ENCODE measurements around the gene ST7.
A peak's percentile ranks its signal among the peaks of the same experiment; 100 is the strongest.
"Not testable (repeated sequence)": the region's sequence is repeated elsewhere in the genome, so short reads cannot be mapped to it uniquely, and the experiment has no call there.

The ST7 gene

DNA sequence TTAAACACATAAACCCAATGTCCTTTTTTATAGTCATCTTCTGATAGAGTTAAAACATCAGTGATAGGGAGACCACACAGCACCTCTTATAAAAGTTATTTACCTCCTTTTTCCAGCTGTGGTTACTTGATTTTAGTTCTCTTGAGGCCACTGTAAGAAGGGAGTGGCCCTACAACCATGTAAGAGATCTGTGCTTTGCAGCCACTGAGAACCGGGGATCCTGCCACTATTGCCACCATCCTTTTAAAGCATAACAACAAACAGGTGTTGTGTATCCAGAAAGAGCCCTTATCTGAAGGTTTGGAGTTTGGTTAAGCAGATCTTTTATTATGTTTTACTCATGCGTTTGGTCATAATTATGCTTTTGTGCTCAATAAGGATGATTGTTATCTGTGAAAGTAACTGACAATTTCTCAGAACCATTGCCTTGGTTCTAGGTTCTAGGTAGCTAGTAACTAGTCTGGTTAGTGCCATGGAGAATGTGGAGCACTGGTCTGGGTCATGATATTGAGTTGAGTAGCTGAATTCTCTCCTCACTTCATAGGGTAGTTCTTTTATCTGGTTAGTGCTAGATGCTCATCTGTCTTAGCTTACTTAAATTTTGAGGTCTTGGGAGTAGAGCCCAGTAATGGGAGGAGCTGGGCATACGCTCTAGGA lies 56.5 kb downstream of the ST7 start:
- DNase-seq (ENCODE audit: low spot score) = no peak

DNA sequence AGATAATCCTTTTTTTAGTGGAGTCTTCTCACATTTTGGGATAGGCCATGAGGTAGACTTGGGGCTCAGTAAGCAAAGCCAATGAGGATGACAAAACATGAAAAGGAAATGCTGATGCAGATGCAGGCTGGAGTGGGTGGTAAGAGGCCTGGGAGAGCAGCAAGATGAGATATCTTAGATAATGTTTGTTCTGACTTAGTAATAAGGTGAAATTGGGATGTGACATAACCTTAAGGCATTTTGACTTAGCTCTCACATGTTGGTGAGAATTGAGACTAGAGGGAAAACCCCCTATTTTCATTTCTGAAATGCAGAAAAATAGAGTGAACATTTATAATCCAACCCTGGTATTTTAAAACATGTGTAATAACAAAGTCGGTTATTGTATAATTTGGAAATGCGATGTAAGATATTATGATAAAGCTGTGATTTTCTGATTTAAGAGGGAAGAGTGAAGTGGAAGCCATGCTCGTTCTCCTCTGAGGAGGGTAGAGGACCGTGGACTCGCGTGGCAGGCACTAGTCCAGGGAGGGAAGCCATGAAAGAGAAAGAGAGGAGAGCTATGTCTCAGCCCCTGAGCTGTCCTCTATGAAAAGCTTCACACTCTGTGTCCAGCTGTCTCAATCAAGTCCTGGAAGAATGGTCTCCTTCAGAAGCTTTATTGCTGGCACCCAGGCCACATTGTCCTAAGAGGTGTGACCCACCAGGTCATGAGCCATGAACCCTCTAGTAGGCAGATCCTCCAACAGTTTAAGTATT lies 57.3 kb downstream of the ST7 start:
- no peak for DNase-seq (ENCODE audit: low spot score)

DNA sequence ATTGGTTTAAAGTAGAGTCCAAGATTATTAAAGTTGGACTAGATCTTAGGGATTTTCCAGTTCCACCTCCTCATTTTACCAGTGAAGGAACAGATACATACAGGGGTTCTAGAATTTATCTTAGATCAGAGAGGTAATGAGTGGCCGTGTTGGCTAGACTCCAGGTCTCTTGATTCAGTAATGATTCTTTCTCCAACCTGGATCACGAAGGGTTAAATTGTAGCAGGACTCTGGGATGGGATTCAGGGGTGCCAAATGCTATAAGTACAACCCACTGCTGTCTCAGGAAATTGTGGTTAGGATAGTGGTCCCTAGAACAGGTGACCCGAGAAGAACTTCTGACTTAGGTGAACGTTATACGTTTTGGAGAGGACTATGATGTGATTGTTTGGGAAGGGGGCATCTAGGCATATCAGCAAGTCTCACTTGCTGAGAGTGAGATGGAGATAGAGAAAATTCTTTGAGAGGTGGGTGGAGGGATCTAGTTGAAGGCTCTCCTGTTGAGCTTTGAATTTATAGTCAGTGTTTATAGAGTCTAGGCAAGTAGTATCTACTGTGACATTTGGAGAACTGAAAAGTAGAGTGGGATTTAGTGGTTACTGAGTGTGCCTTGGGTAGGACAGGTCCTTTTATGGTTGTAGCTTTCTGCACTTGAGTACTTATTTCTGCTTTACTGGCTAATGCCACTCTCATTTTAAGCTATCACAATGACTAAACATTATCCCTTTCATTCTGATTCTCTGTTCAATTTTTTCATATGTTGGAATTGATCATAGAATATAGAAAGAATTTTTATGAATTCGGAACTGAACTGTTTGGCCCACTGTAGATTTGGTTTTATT lies 58.3 kb downstream of the ST7 start:
- DNase-seq (ENCODE audit: low spot score) = no peak

DNA sequence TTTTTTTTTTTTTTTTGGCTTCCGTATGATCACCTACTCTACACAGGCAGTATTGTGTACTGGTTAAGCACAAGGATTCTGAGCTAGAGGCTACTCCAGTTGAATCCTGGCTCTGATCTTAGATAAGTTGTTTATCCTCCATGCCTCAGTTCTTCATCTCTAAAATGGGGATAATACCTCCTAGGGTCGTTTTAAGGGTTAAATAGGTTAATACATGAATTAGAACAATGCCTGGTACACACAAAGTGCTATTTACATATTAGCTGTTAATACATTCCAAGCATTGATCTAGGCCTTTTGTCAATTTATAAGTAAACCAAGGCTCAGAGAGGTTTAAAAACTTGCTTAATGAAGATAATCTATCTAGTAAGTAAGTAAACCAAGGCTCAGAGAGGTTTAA lies 59.0 kb downstream of the ST7 start:
- no peak for DNase-seq (ENCODE audit: low spot score)

DNA sequence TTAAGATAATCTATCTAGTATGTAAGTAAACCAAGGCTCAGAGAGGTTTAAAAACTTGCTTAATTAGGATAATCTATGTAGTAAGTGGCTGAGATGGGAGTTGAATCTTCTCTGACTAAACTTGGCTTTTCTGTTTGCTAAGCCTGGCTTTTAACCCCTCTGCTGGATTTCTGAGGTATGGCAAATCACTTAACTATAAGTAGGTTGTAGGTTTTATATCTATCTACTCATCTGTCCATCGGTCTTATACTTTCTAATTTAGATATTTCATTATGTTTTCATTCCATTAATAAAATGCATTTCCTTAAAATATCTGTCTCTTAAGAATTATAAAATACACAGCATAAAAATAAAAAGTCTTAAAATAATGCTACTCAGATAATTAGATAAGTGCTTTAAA lies 59.4 kb downstream of the ST7 start:
- DNase-seq (ENCODE audit: low spot score) = peak; percentile 20

DNA sequence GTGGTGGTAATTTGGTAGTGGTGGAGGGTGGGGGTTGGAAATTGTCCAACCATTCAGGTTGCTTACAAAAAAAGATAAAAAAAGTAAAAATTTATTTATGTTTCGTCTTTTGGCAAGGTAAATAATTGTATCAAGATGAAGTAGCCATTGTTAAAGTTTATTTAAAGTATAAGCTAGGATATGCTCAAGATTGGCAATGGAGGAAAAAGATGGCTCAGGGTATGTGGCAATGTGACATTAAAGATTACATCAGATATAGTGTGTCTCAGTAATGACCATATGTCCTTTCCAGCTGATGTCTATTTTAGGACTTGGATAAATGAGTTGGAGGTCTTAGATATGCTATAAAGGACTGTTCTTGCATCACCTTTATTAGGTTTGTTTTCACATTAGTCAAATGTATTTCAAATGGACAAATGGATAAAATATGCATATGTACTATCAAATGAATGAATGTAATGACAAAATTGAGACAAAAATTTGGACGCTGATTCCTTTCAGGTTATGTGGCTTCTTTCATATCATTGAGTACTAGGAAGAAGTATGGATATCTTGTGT lies 60.9 kb downstream of the ST7 start:
- no peak for DNase-seq (ENCODE audit: low spot score)

DNA sequence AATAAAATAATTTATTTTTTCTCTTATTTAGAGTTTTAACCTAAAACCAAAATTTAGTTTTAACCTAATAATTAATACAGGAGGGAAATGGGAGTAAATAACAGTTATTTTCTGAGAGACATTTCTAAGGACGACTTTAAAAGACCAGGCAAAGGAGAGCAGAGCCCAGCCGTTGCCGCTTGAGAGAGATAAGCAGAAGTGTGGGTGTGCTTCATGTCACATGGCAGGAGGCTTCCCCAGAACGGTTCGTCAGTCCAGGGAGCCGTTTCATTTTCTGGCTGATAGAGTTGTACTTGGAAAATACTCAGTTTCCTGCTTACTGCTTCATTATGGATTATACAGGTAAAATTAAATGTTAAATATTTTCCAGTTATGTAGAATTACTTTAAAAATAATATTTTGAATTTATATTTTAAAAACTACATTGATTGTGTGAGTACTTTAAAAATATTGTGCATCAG lies 61.4 kb downstream of the ST7 start:
- DNase-seq (ENCODE audit: low spot score) = peak; percentile 9

DNA sequence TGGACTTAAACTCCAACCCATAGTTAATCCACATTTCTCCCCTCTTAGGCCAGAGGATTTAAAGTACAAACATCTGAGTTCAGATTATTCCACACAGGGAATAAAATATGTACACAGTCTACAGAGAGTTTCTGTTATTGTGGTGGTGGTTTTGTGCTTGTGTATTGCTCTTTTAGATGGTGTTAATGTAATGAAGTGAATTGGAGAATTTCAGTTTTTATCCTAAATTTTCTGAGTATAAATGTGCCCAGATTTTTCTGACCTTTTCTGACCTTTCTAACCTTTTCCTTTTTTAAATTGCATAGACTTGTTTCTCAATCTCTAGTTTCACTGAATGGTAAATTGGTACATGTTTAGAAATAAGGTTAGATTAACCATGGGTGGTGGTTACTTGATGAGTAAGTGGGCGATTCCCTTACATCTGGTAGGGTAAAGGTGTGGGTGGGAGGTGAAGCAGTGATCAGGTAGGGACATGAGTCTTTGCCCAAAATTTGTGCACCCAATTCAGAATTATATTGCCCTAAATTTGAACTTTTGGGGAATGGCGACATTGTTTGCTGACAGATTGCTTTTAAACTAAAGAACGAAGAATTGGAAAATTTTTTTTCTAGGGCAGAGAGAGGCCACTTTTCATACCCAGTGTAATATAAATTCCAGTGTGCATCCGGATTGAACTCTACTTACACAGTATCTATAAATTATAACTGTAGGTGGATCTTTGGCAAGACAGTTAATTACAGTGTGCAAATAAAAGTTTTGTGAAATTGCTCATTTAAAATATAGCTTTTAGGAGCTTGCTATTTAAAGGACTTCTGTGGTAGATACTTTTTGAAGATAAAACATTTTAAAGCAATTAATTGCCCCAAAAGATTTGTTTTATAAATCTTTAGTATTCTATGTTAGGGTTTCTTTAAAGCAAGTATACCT lies 62.2 kb downstream of the ST7 start:
- no peak for DNase-seq (ENCODE audit: low spot score)

DNA sequence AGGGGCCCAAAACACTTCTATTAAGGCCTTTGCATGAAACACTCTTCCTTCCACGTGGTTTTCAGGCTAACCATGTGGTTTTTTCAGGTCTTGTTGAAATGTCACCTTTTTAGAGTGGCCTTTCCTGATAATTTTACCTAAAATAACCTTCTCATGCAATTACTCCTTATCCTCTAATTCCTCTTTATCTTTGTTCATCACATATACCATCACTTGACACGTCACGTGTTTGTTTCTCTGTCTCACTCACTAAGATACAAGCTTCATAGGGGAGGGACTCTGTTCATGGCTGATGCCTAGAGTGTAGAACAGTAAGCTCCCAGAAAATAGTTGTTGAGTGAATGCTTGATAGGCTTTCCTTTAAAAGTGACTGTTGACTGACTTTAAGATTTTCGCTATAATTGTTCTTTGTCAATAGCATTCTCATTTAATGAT lies 63.7 kb downstream of the ST7 start:
- DNase-seq (ENCODE audit: low spot score) = no peak

DNA sequence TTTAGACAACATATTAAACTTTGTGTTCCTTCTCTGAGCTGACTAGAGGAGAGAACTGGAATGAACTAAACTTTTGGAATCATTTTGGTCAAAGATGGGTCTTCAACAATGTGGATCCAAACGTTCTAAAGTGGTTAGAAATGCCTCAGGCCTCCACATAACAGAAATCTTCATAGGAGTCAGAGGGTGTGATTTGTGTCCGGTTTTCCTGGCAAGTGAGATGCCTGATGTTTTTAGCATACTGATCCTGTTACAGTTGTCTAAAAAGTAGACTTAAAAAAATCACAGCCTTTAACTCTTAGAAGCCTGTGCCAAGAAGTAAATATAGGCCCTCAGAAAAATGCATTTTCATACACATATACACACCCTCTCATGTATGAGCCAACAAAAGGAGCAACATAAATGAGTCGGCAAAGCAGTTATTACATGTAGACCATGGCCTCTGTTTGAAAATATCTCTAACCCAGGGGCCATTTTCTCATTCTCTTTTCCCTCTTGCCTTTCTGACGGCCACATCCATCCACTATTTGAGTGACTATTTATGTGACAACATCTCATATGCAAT lies 64.5 kb downstream of the ST7 start:
- no peak for DNase-seq (ENCODE audit: low spot score)

DNA sequence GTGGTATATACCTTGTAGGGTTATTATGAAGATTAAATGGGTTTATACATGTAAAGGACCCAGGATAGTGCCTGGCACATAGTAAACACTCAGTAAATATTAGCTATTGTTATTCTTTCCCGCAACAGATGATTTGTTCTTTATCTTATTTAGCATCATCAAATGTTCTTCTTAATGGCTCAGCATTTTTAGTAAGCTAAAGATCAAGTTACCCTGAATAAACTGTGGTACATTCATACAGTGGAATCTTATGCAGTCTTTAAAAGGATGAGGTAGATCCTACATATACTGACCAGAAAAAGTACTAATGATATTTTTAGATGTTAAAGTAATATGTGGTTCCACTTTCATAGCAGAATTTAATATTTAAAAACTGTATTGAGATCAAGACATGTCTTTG lies 65.4 kb downstream of the ST7 start:
- DNase-seq (ENCODE audit: low spot score) = no peak

DNA sequence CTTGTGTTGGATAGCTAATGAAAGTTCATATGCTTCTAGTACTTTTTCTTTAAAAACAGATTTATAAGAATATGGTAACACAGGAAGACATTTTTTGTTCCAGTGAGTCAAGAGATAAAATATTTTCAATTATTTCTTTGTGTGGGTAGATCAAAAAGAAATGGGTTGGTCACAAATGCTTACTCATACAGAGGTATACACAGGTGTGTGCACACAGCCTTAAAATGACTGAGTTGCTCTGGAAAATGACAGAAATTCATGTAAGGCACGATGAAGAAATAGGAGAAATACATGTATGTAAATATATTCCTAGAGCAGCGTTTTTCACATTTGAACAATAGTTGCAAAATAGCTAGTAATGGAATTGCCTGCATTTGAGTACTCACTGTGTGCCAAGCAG lies 66.0 kb downstream of the ST7 start:
- DNase-seq (ENCODE audit: low spot score) = no peak

DNA sequence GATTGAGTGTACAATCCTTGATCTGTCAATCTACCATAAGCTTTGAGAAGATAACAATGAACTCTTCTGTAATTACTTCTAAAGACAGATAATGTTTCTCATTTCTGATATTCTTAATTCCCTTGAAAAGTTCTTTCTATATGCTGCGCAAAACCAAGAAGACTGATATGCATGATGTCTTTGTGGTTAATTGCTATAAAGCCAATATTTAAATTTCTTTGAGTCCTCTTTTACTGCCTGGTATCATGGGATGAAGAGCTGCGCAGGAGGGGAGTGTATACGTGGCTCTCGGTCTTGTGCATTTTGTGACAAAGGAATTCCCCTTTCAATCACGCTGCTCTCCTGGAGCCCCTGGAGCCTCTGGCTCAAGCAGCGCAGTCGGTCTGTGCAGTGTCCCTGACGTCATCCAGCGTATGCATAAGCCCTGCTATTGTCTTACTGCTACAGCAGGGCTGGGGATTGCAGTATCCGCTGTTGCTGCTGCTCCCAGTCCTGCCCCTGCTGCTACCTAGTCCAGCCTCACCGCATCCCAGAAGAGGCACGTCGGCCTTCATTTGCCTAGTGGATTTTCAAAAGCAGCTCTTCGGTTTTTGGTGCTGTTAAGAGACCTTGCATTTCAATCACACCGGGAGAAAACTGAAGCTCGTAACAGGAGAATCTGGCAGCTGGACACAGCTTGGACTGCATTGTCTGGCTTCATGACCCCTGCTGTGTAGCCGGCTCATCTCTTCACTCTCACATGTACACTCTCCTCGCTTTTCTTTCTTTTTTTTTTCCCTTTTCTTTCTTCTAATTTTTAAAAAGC lies 66.7 kb downstream of the ST7 start:
- no peak for DNase-seq (ENCODE audit: low spot score)

DNA sequence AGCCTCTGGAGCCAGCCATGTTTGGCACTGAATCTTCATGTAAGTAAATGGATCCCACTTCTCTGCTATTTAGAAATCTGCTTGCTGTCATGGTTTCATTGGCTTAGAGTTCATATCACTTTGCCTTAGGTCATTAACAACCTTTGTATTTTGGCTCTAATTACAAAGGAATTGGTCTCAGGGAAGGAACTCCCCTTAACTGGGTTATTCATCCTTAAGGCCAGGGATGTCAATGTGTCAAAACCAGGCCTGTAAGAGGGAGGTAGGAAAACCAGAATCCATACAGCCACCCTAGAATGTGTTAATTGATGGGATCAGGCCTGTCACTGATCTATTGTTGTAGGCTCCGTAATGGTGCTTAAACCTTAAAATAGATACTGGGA lies 67.3 kb downstream of the ST7 start:
- no peak for DNase-seq (ENCODE audit: low spot score)

DNA sequence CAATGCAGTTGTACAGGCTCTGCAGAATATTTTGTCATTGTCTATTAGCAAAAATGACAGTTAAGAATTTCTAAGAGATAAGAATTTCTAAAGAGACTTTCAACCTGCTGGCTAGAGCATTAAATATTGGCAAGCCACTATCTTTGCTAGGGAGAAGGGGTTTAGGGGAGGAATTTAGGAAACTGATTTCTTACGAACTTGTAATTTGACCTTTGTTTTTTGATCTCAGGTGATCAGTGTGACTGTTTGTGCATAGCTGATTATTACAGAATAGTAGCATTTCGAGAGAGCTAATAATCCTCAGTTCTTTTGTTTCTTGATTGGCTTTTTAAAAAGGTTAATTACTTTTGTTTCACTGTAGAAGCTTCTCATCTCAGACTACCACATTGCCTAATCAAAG lies 68.1 kb downstream of the ST7 start:
- no peak for DNase-seq (ENCODE audit: low spot score)

DNA sequence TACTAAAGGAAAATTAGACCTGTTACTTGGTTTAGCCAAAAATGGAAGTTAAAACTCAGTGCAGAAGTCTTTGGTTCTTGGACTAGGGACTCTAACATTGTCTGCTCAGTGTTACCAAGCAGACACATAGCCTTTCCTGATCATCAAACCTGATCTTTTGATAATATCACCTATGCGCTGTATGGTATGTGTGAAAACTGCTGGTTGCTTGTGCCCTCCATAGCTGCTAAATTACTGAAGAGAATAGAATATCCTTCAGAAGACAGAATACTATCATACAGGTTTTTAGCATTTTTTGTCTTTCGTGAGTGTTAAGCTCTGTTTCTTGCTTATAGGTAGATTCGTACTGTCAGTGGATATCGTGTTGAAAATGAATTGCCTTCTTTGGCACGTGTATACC lies 68.7 kb downstream of the ST7 start:
- DNase-seq (ENCODE audit: low spot score) = no peak

DNA sequence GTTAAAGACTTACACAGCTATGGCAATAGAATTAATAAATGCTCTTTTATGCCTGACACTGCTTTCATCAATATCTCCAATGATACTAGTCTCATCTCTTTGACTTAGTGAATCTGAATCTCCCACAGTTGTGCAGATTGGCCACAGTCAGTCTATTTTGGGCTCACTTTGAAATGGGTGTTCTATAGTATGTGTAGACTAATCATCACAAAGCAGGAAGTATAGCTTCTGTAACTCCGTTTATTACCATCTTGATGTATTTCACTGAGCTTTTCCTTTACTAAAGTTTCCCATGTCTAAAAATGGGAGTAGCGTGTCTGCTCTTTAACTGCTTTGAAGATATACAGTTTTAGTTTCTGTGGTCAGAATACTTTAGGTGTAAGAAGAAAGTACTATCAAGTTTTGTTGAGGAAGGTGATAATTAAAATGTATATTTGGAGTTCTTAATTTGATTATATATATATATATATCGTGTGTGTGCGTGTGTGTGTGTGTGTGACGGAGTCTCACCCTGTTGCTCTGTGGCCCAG lies 70.1 kb downstream of the ST7 start:
- no peak for DNase-seq (ENCODE audit: low spot score)

DNA sequence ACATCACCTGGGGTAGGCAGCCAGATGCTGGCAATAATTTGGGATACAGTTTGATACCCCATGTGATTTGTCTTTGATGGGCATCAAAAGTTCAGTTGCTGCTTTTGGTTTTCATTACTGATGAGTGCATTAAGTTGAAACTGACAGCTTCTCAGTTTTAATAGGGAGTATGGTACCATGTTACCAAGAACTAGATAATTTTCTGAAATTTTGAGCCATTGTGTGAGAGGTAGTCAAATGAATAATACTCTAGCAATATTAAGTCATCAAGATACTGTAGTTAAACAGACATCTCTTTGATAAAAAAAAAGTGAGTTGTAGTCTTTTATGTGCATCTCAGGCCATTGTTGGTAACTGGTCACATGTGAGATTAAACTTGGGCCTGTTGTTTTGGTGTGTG lies 71.5 kb downstream of the ST7 start:
- no peak for DNase-seq (ENCODE audit: low spot score)

DNA sequence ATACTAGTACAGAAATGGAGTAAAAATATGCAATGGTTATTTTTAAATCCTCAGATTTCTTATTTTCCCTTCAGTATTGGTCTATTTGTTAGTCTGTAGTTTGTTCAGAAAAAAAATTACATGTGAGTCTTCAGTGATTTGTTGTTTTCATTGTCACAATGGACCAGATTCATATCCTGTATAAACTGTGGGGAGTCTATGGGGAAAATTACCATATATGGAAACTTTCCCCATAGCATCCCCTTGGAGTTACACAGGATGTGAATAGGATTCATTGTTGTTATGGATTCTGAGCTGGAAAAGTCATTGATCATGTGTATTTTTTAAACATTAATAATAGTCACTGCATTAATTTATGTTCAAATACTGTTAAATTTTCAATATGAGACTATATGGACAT lies 72.6 kb downstream of the ST7 start:
- no peak for DNase-seq (ENCODE audit: low spot score)

DNA sequence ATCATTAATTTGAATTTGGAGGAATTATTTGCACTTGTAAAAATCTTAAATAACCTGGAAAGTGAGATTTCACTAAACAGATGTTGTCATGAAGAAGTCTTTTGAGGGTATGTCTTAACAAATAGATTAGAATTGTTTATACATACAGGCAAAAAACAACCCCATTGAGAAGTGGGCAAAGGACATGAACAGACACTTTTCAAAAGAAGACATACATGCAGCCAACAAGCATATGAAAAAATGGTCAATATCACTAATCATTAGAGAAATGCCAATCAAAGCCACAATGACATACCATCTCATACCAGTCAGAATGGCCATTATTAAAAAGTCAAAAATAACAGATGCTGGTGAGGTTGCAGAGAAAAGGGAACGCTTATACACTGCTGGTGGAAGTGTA lies 77.0 kb downstream of the ST7 start:
- not testable (repeated sequence) for DNase-seq (ENCODE audit: low spot score)

All from CD4-positive, alpha-beta T cell treated with Interleukin-15 for 4 hours (primary cell).